Duodenal mucosa (tissue), 2 donors: ENCODE results near the gene RTP2.

ENCODE experiments used
- H3K27ac ChIP-seq: one replicate; pipeline ENCODE4 v1.7.0; 2013; ENCODE audit warnings: low read depth, low read length
- H3K27me3 ChIP-seq, 2 donors: one replicate each; pipeline ENCODE4 v1.7.0; 2013; ENCODE audit warnings: low read length in 2 of 2, control low read depth in 1 of 2; ENCODE audit not compliant: insufficient read depth in 2 of 2, control insufficient read depth in 1 of 2
- H3K36me3 ChIP-seq, 2 donors: one replicate each; pipeline ENCODE4 v1.7.0; 2013; ENCODE audit warnings: low read length in 2 of 2, control low read depth in 1 of 2; ENCODE audit not compliant: insufficient read depth in 2 of 2, control insufficient read depth in 1 of 2
- H3K4me1 ChIP-seq, 2 donors: one replicate each; pipeline ENCODE4 v1.7.0; 2013; ENCODE audit warnings: low read length in 2 of 2, control low read depth in 1 of 2; ENCODE audit not compliant: insufficient read depth in 2 of 2, control insufficient read depth in 1 of 2
- H3K4me3 ChIP-seq, 2 donors: one replicate each; pipeline ENCODE4 v1.7.0; 2013; ENCODE audit warnings: low read length in 2 of 2, low read depth in 1 of 2
- H3K9ac ChIP-seq, 2 donors: one replicate each; pipeline ENCODE4 v1.7.0; 2013; ENCODE audit warnings: low read length in 2 of 2, low read depth in 1 of 2
- H3K9me3 ChIP-seq, 2 donors: one replicate each; pipeline ENCODE4 v1.7.0; 2013; ENCODE audit warnings: low read length in 2 of 2, control low read depth in 1 of 2; ENCODE audit not compliant: control insufficient read depth in 1 of 2

RTP2 gene

DNA sequence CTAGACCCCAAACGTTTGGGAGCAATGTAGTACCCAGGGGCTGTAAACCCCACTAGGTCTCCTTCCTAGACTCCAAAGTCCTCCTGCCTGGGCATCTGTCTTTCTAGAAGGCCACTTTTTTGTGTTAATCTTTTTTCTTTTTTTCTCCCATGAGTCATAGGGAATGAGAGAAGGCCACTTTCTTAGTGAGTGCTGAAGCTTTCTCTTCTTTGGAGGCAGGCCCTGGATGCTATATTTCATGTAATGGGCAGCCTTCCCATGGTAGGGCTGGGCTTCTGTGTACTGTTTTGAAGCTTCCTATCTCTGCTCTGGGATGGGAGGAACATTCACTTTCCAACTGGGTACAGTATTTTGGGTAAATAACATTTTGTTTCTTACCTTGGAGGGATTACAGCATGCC is 15.2 kb upstream of the RTP2 start:
- no peak overlapping the region for H3K9ac ChIP-seq
- no peaks in the 10 kb centered on the region for H3K27me3 ChIP-seq
- no peak overlapping the region for H3K27ac ChIP-seq
- H3K9me3 ChIP-seq, result no peaks in the 10 kb centered on the region
- peaks cover 0 to 7% of the 10 kb centered on the region in 2 donors for H3K4me1 ChIP-seq
- no peak overlapping the region for H3K4me3 ChIP-seq
- H3K36me3 ChIP-seq, result peaks cover 3 to 9% of the 10 kb centered on the region in 2 donors

DNA sequence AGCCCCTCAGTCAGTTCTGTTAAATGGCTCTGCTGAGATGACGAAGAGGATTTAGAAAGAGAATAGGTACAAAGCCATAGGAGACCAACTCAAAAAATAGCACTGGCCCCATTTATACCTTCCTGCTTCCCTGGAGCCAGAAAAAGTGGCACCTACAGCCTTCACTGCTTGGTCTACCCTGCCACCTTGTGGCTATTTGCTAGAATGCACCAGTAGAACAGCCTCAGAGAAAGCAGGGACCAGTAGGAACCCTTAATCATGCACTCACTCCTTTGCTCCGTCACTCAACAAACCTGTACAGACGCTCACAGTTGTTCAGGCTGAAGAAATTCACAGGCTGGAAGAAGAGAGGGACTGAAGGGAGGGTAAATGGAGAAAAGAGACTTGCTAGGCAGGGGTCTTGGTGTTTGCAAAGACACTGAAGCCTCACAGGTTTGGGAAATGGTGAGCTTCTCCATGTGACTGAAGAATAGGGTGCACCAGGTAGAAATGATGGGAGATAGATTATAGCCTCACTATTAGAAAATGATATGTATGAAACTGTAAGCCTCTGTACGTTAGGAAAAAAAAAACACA is 12.1 kb upstream of the RTP2 start:
- peaks cover 0 to 7% of the 10 kb centered on the region in 2 donors for H3K4me1 ChIP-seq
- H3K36me3 ChIP-seq, result no peaks in the 10 kb centered on the region
- H3K9ac ChIP-seq, result no peak overlapping the region
- no peak overlapping the region for H3K27ac ChIP-seq
- H3K4me3 ChIP-seq, result no peak overlapping the region
- no peaks in the 10 kb centered on the region for H3K9me3 ChIP-seq
- H3K27me3 ChIP-seq, result no peaks in the 10 kb centered on the region

DNA sequence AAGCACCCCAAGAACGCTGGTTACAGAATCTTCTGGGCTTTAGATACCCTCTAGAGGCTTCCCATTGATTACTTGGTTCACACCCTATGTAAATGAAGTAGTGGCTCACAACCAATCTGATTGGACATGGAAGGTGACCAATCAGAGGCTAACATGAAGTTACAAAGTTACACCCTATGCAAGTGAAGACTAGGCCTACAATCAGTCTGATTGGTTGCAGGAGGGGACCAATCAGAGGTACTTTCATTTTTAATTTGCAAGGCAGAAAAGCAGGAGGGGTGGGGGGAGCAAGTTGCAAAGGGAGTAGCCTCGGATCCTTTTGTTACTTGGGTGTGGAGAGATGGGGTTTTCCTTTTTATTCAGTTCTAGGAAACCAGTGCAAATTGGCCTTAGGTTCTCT is 11.1 kb upstream of the RTP2 start:
- H3K9me3 ChIP-seq, result no peaks in the 10 kb centered on the region
- H3K27ac ChIP-seq, result no peak overlapping the region
- H3K36me3 ChIP-seq, result no peaks in the 10 kb centered on the region
- H3K9ac ChIP-seq, result peak overlapping the region in 1 of 2 donors; percentile 11
- peaks cover 0 to 7% of the 10 kb centered on the region in 2 donors for H3K4me1 ChIP-seq
- H3K27me3 ChIP-seq, result no peaks in the 10 kb centered on the region
- H3K4me3 ChIP-seq, result no peak overlapping the region

DNA sequence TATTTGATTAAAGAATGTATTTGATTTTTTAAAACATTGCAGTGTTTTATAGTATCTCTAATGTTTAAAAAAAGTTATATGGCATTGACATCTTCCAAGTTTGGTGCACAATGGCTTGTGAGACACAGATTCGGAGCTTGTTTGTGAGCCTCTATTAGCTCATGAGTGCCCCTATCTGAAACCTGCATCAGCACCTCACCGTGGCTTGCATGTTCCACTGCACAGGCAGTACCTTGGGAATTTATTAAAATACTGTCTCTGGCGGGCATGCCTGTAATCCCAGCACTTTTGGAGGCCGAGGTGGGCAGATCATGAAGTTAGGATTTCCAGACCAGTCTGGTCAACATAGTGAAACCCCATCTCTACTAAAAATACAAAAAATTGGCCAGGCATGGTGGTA is 6.8 kb upstream of the RTP2 start:
- H3K9me3 ChIP-seq, result no peaks in the 10 kb centered on the region
- no peak overlapping the region for H3K9ac ChIP-seq
- H3K36me3 ChIP-seq, result no peaks in the 10 kb centered on the region
- H3K27me3 ChIP-seq, result no peaks in the 10 kb centered on the region
- no peak overlapping the region for H3K4me3 ChIP-seq
- H3K27ac ChIP-seq, result no peak overlapping the region
- H3K4me1 ChIP-seq, result peaks cover 0 to 6% of the 10 kb centered on the region in 2 donors

DNA sequence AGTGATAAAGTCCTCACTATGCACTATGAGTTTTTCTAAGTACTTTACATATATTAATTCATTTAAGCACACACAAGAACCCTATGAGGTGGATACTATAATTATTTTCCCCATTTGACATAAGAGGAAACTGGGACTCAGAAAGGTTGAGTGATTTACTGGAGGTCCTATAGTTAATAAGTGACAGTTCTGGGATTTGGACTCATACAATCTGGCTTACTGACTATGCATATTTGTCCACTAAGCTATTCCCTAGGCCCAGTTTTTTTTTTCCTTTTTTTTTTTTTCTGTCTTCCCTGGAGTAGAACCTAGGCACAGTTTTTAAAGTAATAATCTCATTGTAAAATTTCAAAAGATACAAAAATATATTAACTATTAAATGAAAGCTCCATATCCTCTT is 6.3 kb upstream of the RTP2 start:
- peaks cover 0 to 1% of the 10 kb centered on the region in 2 donors for H3K4me1 ChIP-seq
- H3K9me3 ChIP-seq, result no peaks in the 10 kb centered on the region
- H3K36me3 ChIP-seq, result no peaks in the 10 kb centered on the region
- no peak overlapping the region for H3K4me3 ChIP-seq
- H3K9ac ChIP-seq, result no peak overlapping the region
- no peaks in the 10 kb centered on the region for H3K27me3 ChIP-seq
- H3K27ac ChIP-seq, result no peak overlapping the region

DNA sequence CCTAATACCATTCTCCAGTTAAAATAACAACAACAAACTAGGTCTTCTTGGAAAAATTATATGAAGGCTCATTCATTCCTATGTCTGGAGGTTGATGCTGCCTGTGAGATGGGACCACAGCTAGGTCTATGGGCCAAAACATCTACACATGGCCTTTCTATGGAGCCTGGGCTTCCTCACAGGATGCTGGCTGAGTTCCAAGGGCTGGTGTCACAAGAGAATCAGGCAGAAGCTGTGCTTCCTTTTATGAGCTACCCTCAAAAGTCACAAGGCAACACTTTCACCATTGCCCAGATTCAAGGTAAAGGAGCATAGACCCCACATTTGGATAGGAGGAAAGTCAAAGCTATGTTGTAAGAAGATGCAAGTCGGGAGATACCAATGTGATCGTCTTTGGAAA is 4.6 kb upstream of the RTP2 start:
- no peak overlapping the region for H3K4me3 ChIP-seq
- H3K27ac ChIP-seq, result no peak overlapping the region
- H3K27me3 ChIP-seq, result no peaks in the 10 kb centered on the region
- H3K9ac ChIP-seq, result no peak overlapping the region
- H3K4me1 ChIP-seq, result no peaks in the 10 kb centered on the region
- H3K36me3 ChIP-seq, result no peaks in the 10 kb centered on the region
- no peaks in the 10 kb centered on the region for H3K9me3 ChIP-seq

DNA sequence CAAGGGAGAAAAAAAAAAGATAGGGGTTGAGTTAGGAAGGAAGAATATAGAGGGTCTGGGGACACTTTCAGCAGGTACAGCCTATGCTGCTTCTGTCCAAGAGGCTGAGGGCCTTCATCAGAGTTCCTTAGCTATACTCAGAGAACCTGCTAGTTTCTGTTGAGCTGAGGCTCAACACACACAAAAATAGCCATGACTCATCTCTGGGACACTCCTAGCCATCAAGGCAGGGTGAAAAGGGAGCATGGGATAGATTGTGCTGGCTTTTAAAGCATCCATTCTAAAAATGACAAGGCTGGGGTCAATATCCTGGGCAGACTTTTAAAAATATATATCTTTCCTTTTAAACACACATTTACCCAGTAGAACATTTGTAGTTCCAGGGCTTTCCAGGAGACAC is 2.8 kb upstream of the RTP2 start:
- Histone ChIP-seq H3K9ac (no peak overlapping the region), H3K4me3 (no peak overlapping the region), H3K9me3 (no peaks in the 10 kb centered on the region), H3K27me3 (no peaks in the 10 kb centered on the region), H3K36me3 (no peaks in the 10 kb centered on the region), H3K27ac (no peak overlapping the region), H3K4me1 (no peaks in the 10 kb centered on the region)

DNA sequence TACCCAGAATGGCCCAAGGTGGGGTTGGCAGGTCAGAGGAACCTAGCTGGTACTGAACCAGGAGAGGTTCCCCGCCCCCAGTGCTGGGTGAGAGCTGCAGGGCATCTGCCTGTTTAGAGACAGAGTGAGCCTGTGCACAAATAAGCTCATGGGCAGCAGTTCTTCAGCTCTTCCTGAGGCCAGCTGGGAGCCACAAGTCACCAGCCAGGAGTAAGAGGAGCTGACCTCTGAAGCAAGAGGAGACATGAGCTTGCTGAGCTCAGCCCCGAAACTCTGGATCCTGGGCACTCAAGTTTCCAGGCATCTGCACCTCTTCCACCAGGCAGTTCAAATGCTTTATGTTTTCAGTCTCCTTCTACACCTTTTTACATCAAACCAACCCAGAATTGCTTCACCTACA is 2.1 kb downstream of the RTP2 start:
- H3K27ac ChIP-seq, result no peak overlapping the region
- H3K9ac ChIP-seq, result no peak overlapping the region
- H3K27me3 ChIP-seq, result peaks cover 0 to 3% of the 10 kb centered on the region in 2 donors
- no peaks in the 10 kb centered on the region for H3K4me1 ChIP-seq
- H3K36me3 ChIP-seq, result no peaks in the 10 kb centered on the region
- H3K4me3 ChIP-seq, result no peak overlapping the region
- no peaks in the 10 kb centered on the region for H3K9me3 ChIP-seq

DNA sequence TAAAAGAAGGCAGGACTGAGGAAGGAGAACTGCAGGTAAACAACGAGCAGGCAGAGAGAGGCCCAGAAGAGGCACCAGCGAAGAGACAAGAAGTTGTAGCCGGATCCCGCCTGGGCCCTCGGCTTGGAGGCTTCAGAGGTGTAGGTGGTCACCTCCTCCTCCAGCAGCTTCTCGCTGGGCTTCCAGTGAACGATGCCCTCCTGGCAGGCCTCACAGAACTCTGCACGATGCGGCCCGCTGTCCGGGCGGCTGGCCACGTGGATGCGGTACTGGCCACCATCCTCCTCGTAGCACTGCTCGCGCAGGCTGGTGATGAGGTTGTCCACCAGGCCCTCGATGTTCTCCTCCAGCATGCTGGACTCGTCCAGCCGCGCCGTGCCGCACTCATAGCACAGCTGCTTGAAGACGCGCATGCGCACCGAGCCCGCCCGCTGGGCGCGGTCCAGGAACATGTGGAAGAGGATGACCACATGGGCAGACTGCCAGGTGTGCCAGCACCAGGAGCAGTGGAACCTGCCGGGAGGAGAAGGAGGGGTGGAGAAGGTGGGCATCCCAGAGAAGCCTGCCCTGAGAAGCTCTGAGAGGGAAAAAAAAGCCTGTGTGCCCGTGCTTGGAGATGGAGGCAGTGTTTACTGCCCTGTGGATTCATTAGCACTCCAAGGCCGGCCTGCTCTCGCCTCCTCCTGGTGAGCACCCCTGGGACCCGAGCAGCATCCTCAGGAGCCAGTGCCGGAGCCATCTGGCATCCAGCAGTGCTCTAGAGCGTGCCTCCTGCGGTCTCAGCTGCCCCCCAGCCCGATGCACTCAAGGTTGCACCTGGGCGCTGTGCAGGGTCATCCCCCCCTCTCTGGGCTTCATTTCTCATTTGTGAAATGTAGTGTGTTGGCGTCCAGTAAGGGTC is 3.6 kb downstream of the RTP2 start:
- Histone ChIP-seq H3K9me3 (no peaks in the 10 kb centered on the region), H3K36me3 (no peaks in the 10 kb centered on the region), H3K27ac (no peak overlapping the region), H3K9ac (no peak overlapping the region), H3K27me3 (peaks cover 0 to 3% of the 10 kb centered on the region in 2 donors), H3K4me1 (no peaks in the 10 kb centered on the region), H3K4me3 (no peak overlapping the region)

DNA sequence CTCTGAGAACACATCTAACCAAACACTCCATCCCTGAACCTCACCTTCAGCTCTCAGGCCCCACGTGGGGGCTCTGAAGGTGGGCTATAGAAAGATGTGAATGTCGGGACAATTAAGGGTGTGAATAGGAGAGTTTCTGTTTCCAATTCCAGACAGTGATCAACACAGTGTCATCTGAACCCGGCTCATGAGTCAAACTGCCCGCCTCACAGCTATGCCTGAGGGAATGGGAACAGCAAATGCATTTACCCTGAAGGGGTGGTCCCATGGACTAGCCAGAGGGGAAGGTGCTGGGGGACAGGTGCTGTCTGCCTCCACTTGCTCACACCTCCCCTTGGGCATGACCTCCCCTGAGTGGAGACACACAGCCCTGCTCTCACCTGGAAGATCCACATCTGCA is 6.3 kb downstream of the RTP2 start:
- Histone ChIP-seq H3K4me3 (no peak overlapping the region), H3K9me3 (no peaks in the 10 kb centered on the region), H3K27ac (no peak overlapping the region), H3K27me3 (peaks cover 0 to 3% of the 10 kb centered on the region in 2 donors), H3K9ac (no peak overlapping the region), H3K36me3 (no peaks in the 10 kb centered on the region), H3K4me1 (no peaks in the 10 kb centered on the region)
